ENCODE measurements around the gene SETX.
A peak's percentile ranks its signal among the peaks of the same experiment; 100 is the strongest.

Gene SETX

GRCh38 chr9:132367613-132368313 is 13.0 kb upstream of the SETX start:
- no peaks in the 10 kb centered on the region for H3K36me3 ChIP-seq (ENCODE audit: insufficient read depth, low read length)
- no peak overlapping the region for H3K9ac ChIP-seq (ENCODE audit: insufficient read length)
- no peak overlapping the region for H3K27ac ChIP-seq
- H3K4me3 ChIP-seq = no peak overlapping the region
- H3K9me3 ChIP-seq (ENCODE audit: low read depth, low read length) = no peaks in the 10 kb centered on the region
- TF ChIP-seq POLR2AphosphoS5 (IDR thresholded peaks at IDR 0.05; ENCODE audit: borderline replicate concordance, low read depth, low read length) = no peak
- TF ChIP-seq FOXP2 (optimal IDR thresholded peaks at IDR 0.05; ENCODE audit: control extremely low read depth, extremely low read length, insufficient read depth) = no peak
- DNase-seq (ENCODE audit: low read depth, low spot score) = no peak

- no peak overlapping the region for H3K4me3 ChIP-seq
- no peak for DNase-seq (ENCODE audit: low read depth, low spot score)
Observed at GRCh38 chr9:132366481-132366880, 11.7 kb upstream of the SETX start.

GRCh38 chr9:132365986-132366385 is 11.2 kb upstream of the SETX start:
- Histone ChIP-seq H3K36me3 (ENCODE audit: insufficient read depth, low read length) (no peaks in the 10 kb centered on the region), H3K9me3 (ENCODE audit: low read depth, low read length) (no peaks in the 10 kb centered on the region), H3K4me3 (no peak overlapping the region), H3K27ac (no peak overlapping the region), H3K9ac (ENCODE audit: insufficient read length) (no peak overlapping the region)
- no peak for DNase-seq (ENCODE audit: low read depth, low spot score)
- TF ChIP-seq POLR2AphosphoS5 (IDR thresholded peaks at IDR 0.05; ENCODE audit: borderline replicate concordance, low read depth, low read length) (no peak), EZH2 (IDR thresholded peaks at IDR 0.05) (no peak), FOXP2 (optimal IDR thresholded peaks at IDR 0.05; ENCODE audit: control extremely low read depth, extremely low read length, insufficient read depth) (no peak)

More at GRCh38 chr9:132366481-132366880, 11.7 kb upstream of the SETX start:
- TF ChIP-seq FOXP2 (optimal IDR thresholded peaks at IDR 0.05; ENCODE audit: control extremely low read depth, extremely low read length, insufficient read depth) (no peak), POLR2AphosphoS5 (IDR thresholded peaks at IDR 0.05; ENCODE audit: borderline replicate concordance, low read depth, low read length) (no peak), EZH2 (IDR thresholded peaks at IDR 0.05) (no peak)
- Histone ChIP-seq H3K27ac (no peak overlapping the region), H3K36me3 (ENCODE audit: insufficient read depth, low read length) (no peaks in the 10 kb centered on the region), H3K9ac (ENCODE audit: insufficient read length) (no peak overlapping the region), H3K9me3 (ENCODE audit: low read depth, low read length) (no peaks in the 10 kb centered on the region)

DNA sequence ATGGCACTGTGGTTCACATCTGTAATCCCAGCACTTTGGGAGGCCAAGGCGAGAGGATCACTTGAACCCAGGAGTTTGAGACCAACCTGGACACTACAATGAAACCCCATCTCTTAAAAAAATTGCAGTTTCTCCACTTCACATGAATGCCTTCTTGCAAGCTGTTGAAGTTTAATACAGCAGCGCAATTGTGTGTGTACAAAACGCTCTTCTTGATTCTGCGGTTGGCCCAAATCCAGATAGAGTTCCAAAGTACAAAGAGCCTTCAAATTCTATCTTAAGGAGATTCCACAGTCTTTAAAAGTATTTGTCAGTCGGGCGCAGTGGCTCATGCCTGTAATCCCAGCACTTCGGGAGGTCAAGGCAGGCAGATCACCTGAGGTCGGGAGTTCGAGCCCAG is 9.3 kb upstream of the SETX start:
- H3K27ac ChIP-seq = no peak overlapping the region
- no peak for DNase-seq (ENCODE audit: low read depth, low spot score)
- TF ChIP-seq POLR2AphosphoS5 (IDR thresholded peaks at IDR 0.05; ENCODE audit: borderline replicate concordance, low read depth, low read length) (no peak), EZH2 (IDR thresholded peaks at IDR 0.05) (no peak), FOXP2 (optimal IDR thresholded peaks at IDR 0.05; ENCODE audit: control extremely low read depth, extremely low read length, insufficient read depth) (no peak)
- H3K36me3 ChIP-seq (ENCODE audit: insufficient read depth, low read length) = no peaks in the 10 kb centered on the region
- H3K9me3 ChIP-seq (ENCODE audit: low read depth, low read length) = no peaks in the 10 kb centered on the region
- no peak overlapping the region for H3K9ac ChIP-seq (ENCODE audit: insufficient read length)
- no peak overlapping the region for H3K4me3 ChIP-seq

- Histone ChIP-seq H3K27ac (no peak overlapping the region), H3K36me3 (ENCODE audit: insufficient read depth, low read length) (peaks cover 8% of the 10 kb centered on the region), H3K9me3 (ENCODE audit: low read depth, low read length) (no peaks in the 10 kb centered on the region), H3K4me3 (no peak overlapping the region), H3K9ac (ENCODE audit: insufficient read length) (no peak overlapping the region)
- DNase-seq (ENCODE audit: low read depth, low spot score) = no peak
- TF ChIP-seq EZH2 (IDR thresholded peaks at IDR 0.05) = no peak
- no peak for TF ChIP-seq FOXP2 (optimal IDR thresholded peaks at IDR 0.05; ENCODE audit: control extremely low read depth, extremely low read length, insufficient read depth)
- no peak for TF ChIP-seq POLR2AphosphoS5 (IDR thresholded peaks at IDR 0.05; ENCODE audit: borderline replicate concordance, low read depth, low read length)
Observed at GRCh38 chr9:132357764-132358163, 3.0 kb upstream of the SETX start.

DNA sequence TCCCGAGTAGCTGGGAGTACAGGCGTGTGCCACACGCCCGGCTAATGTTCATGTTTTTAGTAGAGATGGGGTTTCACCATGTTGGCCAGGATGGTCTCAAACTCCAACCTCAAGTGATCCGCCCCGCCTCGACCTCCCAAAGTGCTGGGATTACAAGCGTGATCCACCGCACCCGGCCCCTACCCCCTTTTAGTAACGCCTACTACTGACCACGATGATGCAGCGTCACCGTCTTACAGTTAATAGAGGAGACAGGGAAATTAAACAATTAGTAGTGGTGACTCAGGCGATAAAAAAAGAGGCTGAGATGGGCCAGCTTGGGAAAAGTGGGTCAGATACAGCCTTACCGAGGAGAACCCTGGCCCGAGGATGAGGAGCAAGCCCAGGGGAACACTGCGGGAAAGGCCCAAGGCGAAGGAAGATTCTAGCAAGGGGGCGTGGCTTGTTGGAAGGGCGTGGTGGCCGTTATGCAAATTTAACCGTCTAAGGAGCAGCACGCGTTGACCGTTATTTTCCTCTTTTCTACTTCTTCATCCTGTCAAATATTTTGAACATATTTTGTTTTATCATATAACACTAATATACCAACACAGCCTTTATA is 1.6 kb upstream of the SETX start:
- Histone ChIP-seq H3K9me3 (ENCODE audit: low read depth, low read length) (no peaks in the 10 kb centered on the region), H3K4me3 (no peak overlapping the region), H3K27ac (no peak overlapping the region), H3K36me3 (ENCODE audit: insufficient read depth, low read length) (peaks cover 21% of the 10 kb centered on the region), H3K9ac (ENCODE audit: insufficient read length) (no peak overlapping the region)
- DNase-seq (ENCODE audit: low read depth, low spot score) = no peak
- TF ChIP-seq EZH2 (IDR thresholded peaks at IDR 0.05) (no peak), POLR2AphosphoS5 (IDR thresholded peaks at IDR 0.05; ENCODE audit: borderline replicate concordance, low read depth, low read length) (no peak), FOXP2 (optimal IDR thresholded peaks at IDR 0.05; ENCODE audit: control extremely low read depth, extremely low read length, insufficient read depth) (no peak)

GRCh38 chr9:132351404-132352045 is 3.3 kb downstream of the SETX start:
- no peak for TF ChIP-seq FOXP2 (optimal IDR thresholded peaks at IDR 0.05; ENCODE audit: control extremely low read depth, extremely low read length, insufficient read depth)
- no peak for TF ChIP-seq EZH2 (IDR thresholded peaks at IDR 0.05)
- TF ChIP-seq POLR2AphosphoS5 (IDR thresholded peaks at IDR 0.05; ENCODE audit: borderline replicate concordance, low read depth, low read length) = no peak
- Histone ChIP-seq H3K4me3 (peak overlapping the region; percentile 9; the same call in 1 of the 2 replicates), H3K27ac (peak overlapping the region; percentile 37; the same call in 1 of the 2 replicates), H3K9me3 (ENCODE audit: low read depth, low read length) (no peaks in the 10 kb centered on the region), H3K9ac (ENCODE audit: insufficient read length) (peak overlapping the region; percentile 7), H3K36me3 (ENCODE audit: insufficient read depth, low read length) (peaks cover 64% of the 10 kb centered on the region)
- DNase-seq (ENCODE audit: low read depth, low spot score) = no peak

GRCh38 chr9:132350861-132351315 is 3.9 kb downstream of the SETX start:
- Histone ChIP-seq H3K36me3 (ENCODE audit: insufficient read depth, low read length) (peaks cover 70% of the 10 kb centered on the region), H3K9ac (ENCODE audit: insufficient read length) (peak overlapping the region; percentile 7)
- TF ChIP-seq POLR2AphosphoS5 (IDR thresholded peaks at IDR 0.05; ENCODE audit: borderline replicate concordance, low read depth, low read length) (no peak), EZH2 (IDR thresholded peaks at IDR 0.05) (no peak), FOXP2 (optimal IDR thresholded peaks at IDR 0.05; ENCODE audit: control extremely low read depth, extremely low read length, insufficient read depth) (no peak)

More at GRCh38 chr9:132350861-132351315, 3.9 kb downstream of the SETX start:
- 0 out of 2 replicates have a peak overlapping the region, but pooled peaks have one; percentile 37 for H3K27ac ChIP-seq
- H3K4me3 ChIP-seq = peak overlapping the region; percentile 9; the same call in 1 of the 2 replicates
- no peaks in the 10 kb centered on the region for H3K9me3 ChIP-seq (ENCODE audit: low read depth, low read length)
- no peak for DNase-seq (ENCODE audit: low read depth, low spot score)

Measured in SK-N-MC (cell line).